SW480 (cell line): ENCODE results near the gene ERF.

Experiments used
- DNase-seq: peaks from one replicate; pipeline ENCODE4 v3.0.0-alpha.2; 2016; ENCODE audit warnings: low spot score

The ERF gene

DNA sequence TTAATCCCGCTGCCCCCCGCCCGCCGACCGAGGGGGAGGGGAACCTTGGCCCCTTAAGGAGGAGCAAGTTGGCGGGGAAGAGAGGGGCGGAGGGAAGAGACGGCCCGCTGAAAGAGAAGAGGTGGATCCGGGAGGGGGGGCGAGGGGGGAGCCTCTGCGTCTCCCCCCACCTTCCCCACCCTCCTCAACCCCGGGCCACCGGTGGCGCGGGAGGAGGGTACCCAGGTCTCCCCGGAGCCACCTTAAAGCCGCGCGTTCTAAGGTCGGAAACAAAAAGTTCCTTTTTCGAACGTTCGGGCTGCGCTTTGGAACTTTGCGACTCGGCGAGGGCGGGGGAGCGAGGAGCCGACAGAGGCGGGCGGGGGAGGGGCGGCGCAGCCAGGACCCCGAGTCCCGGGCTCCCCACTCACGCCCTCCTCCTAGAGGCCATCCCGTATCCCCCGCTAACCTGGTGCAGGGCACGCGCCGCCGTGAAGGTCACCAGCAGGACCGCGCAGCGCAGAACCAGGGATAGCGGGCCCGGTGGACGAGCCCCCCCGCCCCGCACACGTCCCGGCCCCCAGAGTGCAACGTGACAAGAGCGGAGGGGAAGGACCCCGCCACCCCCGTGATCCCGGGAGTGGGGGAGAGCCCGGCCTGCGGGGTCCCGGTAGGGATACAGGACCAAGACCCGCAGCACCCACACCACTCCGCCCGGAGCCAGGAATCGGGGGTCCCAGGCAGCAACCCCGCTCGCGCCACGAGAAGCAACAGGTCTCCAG lies 659 bp downstream of the ERF start:
- DNase-seq: peak; percentile 73

GRCh38 chr19:42253245-42254088 lies 1.5 kb downstream of the ERF start:
- DNase-seq: peak; percentile 51

DNA sequence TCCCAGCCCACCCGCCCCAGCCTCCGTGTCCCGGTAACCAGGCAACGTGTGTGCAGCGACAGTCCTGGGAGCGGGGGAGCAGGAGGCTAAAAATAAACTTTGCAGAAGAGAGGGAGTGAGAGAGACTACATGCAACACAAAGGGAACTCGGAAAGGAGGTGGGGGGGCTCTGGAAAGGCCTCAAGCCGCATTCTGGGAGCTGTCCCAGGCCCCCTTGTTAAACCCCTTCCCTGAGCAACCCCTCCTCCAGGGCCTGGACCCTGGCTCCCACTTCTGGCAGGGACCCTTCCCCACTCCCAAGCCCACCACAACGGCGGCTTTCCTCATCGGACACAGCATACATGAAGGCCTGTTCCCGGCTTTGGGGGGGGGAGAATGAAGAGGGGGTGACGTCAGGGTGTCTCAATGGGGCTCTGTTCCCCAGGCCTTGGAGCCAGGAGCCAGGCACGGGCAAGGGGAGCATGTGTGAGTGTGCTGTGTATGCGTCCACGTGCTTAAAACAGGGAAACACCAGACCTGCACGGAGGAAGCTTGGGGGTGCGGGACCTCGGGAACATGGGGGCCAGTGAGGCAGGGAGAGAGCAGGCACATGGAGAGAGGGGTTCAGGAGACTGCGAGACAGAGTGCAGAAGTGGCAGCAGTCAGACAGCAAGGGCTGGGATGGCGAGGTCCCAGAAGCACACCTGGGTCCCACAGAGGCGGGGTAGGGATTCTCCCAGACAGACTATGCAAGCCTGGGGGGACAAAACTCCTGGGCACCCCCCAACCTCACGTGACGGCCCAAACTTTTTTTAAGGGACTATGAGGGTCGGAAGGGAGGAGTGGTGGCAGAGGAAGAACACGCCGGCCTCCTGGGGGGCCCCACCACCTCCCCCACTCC lies 2.3 kb downstream of the ERF start:
- no peak for DNase-seq

GRCh38 chr19:42251572-42252358 lies 3.2 kb downstream of the ERF start:
- no peak for DNase-seq

GRCh38 chr19:42250666-42251531 lies 4.0 kb downstream of the ERF start:
- no peak for DNase-seq

- DNase-seq: no peak
Observed at GRCh38 chr19:42250183-42250665, 4.7 kb downstream of the ERF start.

DNA sequence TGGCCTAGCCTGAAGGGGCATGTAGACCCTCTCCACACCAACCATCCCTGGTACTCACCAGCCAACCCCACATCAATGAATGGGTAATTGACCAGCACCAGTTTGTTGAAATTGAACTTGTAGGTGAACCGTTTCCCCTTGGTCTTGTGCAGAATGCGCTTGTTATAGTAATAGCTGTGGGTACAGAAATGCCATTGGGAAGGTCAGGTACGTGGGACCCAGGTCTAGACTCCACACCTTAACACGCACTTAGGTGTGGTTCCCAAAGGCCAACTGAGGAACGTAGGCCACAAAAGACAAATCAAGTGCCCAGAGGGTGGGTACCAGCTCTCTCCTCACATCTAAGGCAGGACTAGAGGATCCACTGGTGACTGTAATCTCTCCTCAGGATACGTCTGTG lies 5.2 kb downstream of the ERF start:
- no peak for DNase-seq

DNA sequence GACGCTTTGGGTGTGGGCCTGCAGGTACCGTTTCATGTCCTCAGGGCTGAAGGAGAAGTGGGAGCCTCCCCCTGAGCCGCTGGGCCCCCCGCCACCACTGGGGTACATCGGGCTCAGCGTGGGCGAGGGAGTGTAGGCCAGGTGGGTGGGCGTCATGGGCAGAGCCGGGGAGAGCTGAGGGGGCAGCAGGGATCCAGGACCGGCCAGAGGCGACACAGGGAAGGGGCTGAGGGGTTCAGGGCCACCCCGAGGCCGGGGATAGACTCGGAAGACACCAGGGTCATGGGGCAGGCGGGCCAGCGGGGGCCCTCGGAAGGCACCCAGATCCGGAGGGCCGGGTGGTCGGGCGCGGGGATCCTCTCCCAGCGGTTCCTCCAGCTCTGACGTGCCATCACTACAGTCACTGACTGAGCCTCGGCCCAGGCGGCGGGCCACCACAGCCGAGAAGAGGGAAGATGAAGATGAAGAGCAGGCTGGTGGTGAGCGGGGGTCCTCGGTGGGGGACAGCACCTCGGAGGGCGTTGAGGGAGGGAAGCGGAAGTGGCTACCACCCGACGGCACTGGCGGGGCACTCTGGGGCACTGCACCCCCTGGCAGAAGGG lies 5.7 kb downstream of the ERF start:
- DNase-seq: no peak

DNA sequence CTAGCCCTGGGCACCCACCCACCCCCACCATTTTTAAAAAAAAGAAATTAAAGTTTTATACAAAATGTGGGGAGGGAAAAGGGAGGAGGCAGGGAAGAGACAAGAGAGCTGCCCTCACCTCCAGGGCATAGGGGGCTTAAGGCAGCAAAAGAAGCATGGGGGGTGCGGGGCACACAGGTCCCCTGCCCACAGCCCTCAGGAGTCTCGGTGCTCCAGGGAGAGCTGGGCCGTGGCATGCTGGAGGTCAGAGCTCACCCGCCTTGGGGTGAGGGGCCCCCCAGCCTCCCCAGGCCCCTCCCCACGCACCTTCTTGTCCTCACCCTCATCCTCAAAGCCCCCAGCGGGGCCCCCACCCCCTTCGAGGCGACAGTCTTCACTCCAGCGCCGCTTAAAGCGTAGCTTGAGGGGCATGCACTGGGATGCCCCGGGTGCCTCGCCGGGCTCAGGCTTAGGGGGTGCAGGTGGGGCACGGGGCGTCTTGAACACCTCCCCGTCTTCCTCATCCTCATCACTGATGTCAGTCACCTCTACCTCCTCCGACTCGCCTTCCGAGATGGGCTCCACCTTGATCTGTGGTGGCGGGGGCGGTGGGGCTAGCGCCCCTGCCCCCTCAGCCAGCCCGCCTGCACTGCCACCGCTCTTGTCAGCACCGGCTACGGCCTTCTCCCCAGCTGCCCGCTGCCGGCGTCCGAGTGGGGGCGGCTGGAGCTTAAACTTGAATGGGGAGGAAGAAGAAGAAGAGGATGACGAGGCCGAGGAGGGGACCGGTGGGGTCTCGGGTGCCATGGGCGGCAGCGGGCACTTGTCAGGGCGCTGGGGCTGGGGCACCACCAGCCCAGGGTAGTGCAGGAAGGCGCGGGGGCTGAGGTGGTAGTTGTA lies 6.4 kb downstream of the ERF start:
- no peak for DNase-seq

- no peak for DNase-seq
Observed at GRCh38 chr19:42247640-42248199, 7.2 kb downstream of the ERF start.

GRCh38 chr19:42246922-42247639 lies 7.8 kb downstream of the ERF start:
- DNase-seq: no peak

DNA sequence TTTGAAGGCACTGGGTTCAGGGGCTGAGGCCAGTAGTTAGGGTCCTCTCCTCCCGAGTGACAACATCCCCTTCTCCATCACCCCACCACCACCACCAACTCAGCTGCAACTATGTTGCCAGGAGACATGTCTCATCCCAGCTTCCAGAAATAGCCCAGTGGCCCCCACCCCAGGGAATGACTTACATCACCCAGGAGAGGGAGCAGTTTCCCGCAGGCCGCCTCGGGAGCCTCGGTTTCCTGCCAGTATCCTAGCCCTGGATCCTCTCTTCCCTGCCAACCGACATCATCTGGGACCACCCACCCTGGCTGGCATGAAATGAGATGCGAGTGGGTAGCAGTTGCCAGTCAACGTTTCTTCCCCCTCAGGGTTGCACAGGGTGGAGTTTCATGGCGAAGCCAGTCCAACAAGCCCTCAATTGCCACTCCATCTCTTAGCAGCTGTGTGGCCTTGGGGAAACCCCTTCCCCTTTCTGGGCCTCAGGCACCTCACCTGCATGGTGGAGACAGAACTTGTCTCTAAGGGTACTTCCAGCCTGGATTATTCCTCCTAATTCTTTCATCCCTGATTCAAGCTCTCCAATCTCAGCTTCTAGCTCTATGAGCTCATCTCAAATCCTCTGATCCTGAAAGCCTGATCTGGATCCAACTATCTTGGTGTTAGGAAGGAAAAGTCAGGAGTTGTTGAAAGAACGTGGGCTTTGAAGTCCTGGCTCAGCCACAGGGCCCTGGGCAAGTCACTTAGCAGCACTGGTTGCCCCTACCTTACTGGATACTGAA lies 8.6 kb downstream of the ERF start:
- DNase-seq: no peak

- no peak for DNase-seq
Observed at GRCh38 chr19:42245231-42245630, 9.7 kb downstream of the ERF start.

DNA sequence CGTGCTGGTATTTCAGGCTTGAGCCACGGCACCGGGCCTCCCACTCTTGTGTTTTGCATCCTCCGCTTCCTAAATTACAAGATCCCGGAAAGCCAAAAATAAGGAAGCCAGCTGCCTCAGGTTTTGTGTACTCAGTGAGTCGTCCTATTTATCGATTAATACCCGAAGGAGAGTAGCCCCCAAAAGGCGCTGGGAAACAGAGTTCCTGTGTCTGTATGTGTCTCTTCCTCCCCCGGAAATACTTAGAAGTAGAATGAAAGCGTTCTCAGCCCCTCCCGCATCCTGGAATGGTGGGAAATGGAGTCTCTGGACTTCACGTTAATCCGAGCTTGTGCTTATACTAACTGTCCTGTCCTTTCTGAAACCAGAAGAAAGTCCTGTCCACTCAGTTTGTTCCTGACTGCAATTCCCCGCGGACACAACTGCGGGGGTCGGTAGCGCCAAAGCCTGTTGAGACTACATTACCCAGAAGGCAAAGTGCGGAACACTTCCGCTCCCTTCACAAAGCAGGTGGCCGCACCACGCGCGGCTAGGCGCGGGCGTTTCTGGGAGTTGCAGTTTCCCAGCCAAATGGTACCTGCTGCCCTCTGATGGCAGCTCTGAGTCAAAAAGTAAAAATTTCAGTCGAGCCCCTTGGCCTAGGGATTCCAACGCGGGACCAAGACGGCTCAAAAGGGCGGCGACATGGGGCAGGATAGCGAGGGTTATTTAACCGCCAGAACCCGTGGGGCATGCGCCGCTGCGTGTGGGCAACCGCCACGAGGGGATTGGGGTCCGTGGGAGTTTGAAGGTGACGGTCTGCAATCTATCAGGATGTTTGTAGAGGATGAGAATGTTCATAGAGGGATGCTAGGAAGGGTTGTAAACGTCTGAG lies 10.3 kb downstream of the ERF start:
- DNase-seq: peak; percentile 97

DNA sequence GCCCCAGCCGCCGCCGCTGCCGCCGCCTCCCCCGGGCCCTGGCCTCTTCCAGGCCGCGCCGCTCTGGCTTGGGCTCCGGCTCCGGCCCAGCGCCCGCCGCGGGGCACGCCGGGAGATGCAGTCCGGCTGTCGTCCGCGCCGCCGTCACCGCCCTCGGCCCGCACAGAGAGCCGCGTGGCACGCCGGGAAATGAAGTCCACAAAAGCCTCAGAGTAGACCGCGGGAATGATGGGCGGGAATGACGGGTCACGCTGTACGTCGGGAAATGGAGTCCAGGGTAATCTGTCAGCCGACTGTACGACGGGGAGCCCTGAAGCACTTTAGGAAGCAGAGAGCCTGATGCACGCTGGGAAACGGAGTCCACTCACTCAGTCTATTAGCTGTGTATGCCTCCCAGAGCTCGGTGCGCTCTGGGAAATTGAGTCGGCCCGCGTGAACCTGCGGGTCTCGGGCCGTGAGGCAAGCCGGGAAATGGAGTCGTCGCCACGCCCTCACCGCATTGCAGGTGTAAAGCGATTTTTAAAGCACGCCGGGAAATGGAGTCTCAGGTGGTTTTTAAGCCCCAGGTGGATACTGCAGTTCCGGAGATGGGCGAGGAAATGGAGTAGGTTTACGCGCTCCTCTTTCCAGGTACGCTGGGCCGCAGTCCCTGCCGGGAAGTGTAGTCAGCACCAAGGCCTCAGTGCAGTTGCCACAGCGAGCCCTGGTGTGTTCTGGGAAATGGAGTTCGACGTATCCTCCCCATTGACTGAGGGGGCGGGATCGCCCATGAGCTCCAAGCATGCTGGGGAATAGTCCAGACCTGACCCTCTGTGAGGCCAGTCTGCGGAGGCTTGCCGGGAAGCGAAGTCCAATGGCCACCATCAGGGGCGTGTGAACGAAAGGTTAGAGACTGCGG lies 12.2 kb downstream of the ERF start, which contains the start of gene GSK3A:
Gene GSK3A, minus strand, starts transcription at position 91 of the 898 bp plus-strand sequence. CDS start 137 bp downstream, outside the sequence.
- DNase-seq: peak; percentile 100
